GM18519 (cell line): ENCODE data around the gene ADAMTS19.
"Not testable (repeated sequence)": the region's sequence is repeated elsewhere in the genome, so short reads cannot be mapped to it uniquely, and the experiment has no call there.

Experiments used
- ATAC-seq: cut with Tn5 transposase; IDR thresholded peaks from one replicate; pipeline ENCODE4 v1.9.1; 2021; ENCODE audit warnings: mild to moderate bottlenecking, moderate library complexity; ENCODE audit not compliant: unreplicated experiment, low FRiP score

ADAMTS19 gene

DNA sequence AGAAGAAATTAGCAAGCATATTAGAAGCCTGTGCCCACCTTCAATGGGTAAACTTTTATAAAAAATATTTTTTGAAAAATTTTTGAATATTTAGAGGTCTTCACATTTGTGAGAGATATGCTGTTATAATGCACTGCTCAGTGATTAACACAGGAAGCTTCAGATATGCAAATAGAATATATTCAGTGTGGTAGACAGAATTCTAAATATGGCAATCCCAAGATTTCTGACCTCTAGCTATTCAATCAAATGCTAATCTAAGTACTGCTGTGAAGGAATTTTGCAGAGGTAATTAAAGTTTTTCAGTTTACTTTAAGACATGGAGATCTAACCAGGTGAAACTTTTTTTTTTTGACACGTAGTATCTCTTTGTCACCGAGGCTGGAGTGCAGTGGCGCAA, 103.5 kb downstream of the ADAMTS19 start:
- ATAC-seq = no peak

DNA sequence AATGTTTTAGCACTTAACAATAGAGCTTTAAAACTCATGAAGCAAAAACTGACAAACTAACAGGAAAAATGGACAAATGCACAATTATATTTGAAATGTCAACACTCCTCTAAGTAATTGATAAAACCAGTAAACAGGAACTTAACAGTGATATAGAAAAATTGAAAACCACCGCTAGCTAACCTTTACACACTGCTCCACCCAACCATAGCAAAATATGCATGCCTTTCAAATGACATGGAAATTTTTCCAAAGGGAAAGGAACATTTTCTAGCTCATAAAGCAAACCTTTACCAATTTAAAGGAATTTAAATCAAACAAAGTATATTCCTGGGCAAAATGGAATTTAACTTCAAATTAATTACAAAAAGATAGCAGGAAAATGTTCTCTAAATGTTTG, 109.2 kb downstream of the ADAMTS19 start:
- no peak for ATAC-seq

DNA sequence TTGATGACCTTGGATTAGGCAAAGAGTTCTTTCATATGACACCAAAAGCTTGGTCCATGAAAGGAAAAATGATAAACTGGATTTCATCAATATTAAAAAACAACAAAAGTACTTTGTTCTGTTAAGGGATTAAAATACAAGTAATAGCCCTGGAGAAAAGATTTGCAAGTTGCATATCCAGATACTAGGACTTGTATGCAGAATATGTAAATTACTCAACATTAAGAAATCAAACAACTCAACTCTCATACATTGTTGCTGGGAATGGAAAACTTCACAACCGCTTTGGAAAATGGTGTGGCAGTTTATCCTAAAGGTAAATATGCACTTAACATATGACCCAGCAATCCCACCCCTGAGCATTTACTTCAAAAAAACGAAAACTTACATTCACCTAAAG, 112.0 kb downstream of the ADAMTS19 start:
- ATAC-seq = no peak

DNA sequence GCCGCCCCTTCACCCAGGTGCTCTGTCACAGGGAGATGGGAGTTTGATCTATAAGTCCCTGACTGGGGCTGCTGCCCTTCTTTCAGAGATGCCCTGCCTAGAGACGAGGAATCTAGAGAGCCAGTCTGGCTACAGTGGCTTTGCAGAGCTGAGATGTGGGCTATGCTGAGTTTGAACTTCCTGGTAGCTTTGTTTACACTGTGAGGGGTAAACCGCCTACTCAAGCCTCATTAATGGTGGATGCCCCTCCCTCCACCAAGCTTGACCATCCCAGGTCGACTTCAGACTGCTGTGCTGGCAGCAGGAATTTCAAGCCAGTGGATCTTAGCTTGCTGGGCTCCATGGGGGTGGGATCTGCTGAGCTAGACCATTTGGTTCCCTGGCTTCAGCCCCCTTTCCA, 124.4 kb downstream of the ADAMTS19 start:
- ATAC-seq = not testable (repeated sequence)

DNA sequence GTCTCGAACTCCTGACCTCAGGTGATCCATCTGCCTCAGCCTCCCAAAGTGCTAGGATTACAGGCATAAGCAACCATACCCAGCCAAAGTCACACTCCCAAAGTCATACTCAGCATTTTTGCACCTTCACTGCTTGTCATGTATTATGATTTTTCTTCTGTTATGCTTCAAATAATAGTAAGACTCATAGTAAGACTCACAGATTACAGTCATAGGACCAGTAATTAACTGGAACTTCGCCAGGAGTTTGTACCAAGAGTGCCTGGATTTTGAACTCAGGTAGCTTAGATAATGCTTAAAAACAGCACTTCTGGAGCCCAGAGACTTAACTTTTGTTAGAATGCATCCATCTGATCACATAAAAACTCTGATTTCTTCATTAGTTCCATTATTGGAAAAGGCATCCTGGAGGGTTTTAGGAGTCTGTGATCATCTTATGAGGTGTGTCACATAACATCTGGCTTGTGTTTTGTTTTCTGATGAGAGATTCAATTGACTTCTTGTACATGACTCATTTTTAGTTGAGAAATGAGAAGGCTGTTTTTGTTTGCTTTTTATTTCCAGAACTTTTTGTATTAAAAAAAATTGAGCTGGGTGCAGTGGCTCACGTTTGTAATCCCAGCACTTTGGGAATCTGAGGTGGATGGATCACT, 131.5 kb downstream of the ADAMTS19 start:
- no peak for ATAC-seq

DNA sequence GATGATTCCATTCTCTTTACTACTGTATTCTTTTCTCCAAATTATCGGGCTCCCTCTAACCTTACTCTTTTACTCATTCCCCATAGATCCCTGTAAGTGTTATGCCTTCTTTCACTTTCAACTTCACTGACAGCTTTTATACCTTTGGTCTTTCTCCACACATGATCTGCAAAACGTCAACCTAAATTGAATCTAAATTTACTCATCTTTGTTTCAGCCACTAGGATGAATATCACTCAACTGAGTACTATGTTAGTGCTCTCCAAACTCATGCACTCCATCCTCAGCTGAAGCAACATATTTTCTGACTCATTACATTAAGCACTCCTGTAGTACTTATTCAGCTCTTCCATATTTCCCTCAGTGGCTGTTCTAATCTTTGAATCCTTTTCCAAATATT, 133.4 kb downstream of the ADAMTS19 start:
- ATAC-seq = no peak

DNA sequence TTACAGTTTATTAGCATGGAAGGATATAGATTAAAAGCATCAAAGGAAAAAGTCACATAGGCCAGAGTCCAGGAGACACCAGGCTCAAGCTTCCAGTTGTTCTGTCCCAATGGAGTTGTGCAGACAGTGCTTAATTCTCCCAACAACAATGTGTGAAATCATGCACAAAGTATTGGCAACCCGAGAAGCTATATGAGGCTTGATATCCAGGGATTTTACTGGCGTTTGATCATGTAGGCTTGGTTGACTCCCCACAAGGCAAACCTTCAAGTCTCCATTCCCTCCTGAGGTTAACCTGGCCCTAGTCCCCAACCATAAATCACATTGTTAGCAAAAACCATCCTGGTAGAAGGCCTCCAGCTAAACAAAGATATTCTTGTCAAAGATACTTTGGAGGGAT, 141.5 kb downstream of the ADAMTS19 start:
- ATAC-seq = no peak

DNA sequence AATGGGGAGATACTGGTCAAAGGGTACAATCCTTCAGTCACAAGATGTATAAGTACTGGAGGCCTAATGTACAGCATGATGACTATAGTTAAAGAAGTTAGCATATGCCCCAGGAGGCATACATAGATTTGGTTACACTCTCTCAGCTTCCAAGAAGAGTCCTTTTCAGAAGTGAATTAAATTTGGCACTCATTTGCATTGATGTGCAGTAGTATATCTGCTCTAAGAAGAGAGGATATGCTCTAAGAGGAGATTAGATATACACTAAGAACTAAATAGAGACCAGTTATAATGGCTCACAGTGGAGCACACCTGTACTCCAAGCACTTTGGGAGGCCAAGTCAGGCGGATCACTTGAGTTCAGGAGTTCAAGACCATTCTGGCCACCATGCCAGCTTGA, 148.3 kb downstream of the ADAMTS19 start:
- ATAC-seq = no peak

DNA sequence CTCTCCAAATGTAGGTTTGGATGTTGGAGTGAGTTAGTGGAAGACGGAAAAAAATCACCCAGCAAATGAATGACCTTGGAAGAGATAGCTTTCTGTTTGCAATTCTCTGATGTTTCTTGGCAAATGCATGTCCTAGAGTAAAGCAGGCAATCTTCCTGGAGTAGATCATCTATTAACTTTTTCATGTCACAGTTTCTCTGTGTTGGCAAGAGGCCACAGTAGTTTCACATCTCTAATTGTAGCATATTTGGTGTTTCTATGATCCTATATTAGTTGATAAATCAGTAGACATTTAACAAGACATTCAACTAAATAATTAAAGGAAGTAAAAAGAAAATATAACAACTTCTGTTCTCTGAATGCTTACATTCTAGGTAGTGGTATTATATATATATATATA, 149.6 kb downstream of the ADAMTS19 start:
- no peak for ATAC-seq

DNA sequence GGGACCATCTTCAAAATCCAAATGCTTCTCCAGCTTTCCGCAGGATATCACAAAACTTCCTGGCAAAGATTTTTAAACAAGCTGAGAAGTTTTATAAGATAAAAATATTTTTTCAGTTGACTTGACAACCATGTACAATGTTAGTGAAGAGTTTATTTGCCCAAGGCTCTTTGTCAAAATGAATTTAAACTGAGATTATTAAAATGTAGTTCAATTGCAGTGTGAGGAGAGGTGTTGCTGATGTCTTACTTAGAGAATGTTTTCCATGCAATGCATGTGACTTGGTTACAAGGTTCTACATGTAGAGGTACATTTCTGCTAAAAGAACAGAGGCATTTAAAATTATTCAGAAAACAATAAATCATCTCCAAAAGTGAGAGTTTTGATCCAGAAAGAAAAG, 156.4 kb downstream of the ADAMTS19 start:
- ATAC-seq = no peak

DNA sequence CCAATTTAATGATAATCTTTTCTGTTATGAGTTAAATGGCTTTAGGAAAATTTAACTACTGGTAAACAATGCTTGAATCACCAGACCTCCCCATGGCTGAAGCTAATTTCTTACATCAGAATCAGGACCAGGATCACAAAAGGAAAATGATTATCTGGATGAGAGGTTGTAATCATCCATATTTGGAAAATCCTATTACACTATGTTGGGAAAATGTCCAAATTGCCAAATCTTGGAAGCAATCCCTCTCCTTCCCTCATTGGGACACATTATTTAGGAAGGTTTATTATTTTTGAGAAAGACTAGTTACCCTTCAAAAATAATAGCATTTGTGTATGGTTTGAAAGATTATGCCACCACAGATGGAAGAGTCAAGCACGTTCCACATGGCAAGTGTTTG, 157.1 kb downstream of the ADAMTS19 start:
- ATAC-seq = no peak

DNA sequence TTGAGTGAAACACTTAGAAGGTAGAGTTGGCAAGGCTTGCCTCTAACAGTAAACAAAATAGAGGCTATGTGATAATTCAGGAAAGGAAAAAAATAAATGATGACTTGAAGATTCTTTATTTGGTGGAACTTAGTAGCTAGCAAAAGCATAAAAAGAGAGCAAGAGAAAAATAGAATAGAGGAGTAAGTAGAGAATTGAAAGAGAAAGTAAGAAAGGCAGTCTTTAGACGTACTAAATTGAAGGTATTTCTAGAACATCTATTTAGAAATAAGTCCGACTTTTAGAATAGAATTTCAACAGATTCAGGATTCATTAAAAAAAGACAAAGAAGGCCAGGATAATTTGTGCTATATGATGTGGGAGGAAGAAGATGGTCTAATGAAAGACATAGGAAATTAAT, 159.7 kb downstream of the ADAMTS19 start:
- ATAC-seq = no peak

DNA sequence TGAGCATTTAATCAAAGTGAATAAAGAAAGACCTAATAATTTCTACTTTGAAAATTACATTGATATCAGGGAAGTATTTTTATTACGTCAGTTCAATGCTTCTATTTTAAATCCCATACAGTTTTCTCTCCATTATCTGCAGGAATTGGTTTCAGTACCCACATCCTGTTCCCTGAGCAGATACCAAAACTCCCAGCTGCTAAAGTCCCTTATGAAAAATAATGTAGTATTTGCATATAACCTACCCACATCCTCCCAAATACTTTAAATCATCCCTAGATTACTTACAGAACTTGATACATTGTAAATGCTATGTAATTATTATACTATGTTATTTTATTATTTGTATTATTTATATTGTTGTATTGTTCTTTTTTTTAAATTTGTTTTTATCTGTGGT, 162.4 kb downstream of the ADAMTS19 start:
- no peak for ATAC-seq

DNA sequence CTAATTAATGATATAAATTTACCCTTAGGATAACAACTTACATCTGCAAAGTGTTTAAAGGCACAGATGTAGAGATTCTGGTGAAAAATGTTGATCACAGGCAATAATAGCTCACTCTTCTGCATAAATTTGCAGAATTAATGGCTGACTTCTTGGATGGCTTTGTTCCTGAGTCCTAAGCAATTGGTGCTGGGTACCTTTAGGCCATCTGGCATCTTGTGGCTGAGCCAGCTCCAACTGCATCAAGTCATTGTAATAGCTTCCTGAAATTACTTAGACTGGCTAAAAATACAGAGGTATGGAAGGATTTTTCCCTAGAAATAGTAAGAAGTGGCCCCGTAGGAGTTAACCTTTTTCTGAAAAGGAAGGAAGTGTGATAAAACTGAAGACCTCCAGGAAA, 169.5 kb downstream of the ADAMTS19 start:
- no peak for ATAC-seq

DNA sequence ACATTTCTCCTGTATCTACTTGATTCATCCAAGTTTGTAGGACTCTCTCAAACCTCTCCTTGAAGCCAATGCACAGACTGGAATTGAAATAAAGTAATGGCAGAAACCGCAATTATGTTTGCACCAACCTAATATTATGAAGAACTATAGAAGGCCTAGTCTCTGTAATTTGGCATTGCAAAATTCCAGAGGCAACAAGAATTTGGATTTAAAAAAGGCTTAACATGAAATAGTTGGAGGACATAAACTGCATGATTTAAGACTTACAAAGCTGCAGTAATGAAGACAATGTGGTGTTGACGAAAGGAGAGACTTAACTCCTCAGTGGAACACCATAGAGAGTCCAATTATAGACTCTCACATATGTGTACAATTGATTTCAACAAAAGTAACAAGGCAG, 170.0 kb downstream of the ADAMTS19 start:
- no peak for ATAC-seq

DNA sequence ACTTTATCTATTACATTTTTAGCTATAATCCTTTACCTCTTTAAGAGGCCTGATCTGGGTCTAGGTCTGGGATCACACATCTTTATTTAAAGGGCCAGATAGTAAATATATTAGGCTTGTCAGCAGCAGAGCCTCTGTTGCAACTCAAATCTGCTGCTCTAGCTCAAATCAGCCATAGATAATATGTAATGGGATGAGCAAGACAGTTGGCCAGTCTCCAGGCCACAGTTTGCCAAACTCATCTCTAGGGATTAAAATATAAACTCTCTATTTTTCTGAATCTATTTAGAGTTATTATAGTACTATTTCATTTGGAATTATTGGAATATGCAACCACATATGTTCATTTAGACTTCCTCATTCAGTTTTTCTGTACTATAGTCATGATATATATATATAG, 171.9 kb downstream of the ADAMTS19 start:
- no peak for ATAC-seq

DNA sequence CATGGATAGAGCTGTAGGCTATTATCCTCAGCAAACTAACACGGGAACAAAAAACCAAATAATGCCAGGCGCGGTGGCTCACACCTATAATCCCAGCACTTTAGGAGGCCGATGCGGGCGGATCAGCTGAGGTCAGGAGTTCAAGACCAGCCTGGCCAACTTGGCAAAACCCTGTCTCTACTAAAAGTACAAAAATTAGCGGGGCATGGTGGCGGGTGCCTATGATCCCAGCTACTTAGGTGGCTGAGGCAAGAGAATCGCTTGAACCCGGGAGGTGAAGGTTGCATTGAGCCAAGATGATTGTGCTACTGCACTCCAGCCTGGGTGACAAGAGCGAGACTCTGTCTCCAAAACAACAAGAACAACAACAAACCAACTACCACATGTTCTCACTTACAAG, 177.4 kb downstream of the ADAMTS19 start:
- ATAC-seq = not testable (repeated sequence)

DNA sequence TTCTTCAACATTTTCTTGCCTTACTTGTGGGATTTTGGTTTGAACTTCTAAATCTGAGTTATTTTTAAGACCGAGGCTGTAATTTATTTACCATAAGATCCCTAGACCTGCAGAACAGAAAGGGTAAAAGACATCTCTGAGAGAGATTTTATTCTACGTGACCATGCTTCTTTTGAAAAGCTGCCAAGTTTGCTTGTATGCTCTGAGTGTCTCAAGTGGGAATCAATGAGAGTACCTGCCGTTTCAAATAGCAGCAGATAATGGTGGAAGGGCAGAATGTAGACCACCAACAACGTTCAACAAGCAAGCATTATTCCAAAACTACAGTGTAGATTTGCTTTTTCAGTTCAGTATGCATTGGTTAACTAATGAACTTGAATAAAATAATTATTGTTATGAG, 179.2 kb downstream of the ADAMTS19 start:
- no peak for ATAC-seq

DNA sequence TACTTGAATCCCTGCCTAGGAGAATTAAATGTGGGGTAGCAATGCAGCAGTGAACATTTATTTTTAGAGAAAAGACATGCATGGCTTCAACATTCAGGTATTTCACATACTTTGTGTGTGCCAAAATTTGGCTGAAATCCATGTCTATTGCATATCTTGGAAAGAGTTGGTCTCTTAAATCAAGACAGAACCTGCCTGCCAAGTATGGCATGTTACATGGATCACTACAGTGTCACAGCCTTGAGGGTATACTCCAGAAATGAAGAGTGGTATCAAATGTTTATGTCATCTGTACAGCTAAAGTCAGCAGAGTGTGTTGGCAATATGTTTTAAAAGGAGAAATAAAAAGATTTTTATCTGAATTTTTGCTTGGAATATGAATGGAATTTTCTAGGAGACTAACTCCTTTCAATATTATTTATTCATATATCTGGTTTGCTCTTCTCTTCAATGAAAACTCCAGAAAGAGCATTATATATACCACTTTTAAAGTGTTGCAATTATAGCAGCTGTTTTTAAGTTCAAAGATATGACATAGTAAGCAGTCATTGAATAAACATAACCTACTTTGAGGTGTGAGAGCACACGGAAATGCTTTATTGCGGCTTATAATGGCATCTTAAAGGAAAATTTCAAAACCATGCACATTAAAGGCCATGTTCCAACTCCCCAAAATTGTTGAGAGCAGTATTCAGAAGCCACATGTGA, 192.4 kb downstream of the ADAMTS19 start:
- ATAC-seq = no peak

DNA sequence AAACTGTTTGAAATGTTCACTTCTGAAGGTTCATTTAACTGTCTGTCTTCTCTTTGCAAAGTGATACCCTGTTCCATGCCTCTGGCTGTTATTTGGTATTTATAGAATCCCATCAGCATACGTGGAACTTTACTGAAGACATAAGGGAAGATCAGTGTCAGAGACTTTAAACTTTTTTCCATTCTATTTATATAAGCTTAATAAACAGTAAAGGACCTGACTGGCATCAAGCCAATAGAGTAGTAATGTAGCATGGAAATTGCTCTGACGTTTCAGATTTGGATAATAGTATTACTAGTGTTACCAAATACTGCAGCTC, 192.9 kb downstream of the ADAMTS19 start:
- ATAC-seq = no peak

DNA sequence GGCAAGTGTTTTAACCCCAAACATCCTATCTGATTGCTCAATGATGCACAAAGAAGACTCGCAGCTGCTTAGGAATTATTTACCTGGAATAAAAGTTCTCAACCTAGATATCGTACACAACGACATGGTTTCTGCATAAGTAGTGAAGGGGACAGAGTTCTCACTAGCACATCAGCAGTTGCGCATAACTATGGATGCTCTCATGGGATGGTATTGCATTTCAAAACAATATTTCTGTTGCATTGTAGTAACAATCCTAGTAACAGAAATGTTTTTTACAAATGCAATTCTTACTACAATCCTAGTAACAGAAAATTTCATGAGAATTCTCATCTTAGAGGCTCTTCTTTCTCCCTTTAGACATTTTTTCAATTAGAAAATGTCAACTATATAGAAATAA, 193.3 kb downstream of the ADAMTS19 start:
- ATAC-seq = no peak

DNA sequence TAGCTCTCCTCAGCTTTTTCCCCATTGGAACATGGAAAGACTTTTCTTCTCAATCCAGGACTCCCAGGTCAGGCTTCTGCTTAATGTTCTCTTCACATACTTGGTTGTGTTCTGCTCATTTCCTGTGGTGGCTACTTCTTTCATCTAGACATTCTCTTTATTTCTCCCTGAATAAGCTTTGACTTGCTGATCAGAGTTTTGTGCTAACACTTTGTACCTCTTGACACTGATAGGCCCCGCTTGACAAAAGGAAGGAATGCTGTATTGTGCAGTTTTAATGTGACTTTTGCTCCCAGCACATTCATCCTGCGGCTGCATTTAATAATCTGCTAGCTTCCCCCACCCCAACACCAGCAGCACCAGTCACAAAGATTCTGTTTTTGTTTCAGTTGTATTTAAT, 196.9 kb downstream of the ADAMTS19 start:
- ATAC-seq = no peak

DNA sequence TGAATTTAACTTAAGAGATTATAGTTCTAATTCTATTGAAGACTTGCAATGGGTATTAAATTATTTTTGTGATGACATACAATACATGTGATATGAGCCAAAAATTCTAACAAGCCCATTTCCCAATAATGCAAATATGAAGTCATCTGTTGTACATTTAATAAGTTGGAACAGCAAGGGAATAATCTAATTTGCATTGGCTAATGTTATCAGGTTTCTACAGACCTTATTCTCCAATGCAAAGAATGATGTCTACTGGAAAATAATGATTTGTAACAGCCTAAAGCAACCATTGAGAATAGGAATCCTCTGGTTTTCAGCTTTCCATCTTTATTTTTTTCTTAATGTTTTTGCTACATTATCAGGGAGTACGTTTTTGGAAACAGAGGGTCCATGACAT, 198.7 kb downstream of the ADAMTS19 start:
- ATAC-seq = no peak
